Activated naive CD4-positive, alpha-beta T cell treated with anti-CD3 and anti-CD28 coated beads, Interleukin-2, amount 50 U/mL, for 24 hours (primary cell): Measurements from ENCODE around the gene NAB2.
A peak's percentile ranks its signal among the peaks of the same experiment; 100 is the strongest.
"Not testable (repeated sequence)": the region's sequence is repeated elsewhere in the genome, so short reads cannot be mapped to it uniquely, and the experiment has no call there.

ENCODE experiments used
- H3K27ac Mint-ChIP-seq: one replicate; pipeline ENCODE4 v1.8.0; 2021; ENCODE audit warnings: mild to moderate bottlenecking, mixed read lengths
- H3K27me3 Mint-ChIP-seq: one replicate; pipeline ENCODE4 v1.8.0; 2021; ENCODE audit warnings: mixed read lengths
- H3K36me3 Mint-ChIP-seq: one replicate; pipeline ENCODE4 v1.8.0; 2021; ENCODE audit warnings: mixed read lengths
- H3K4me1 Mint-ChIP-seq: one replicate; pipeline ENCODE4 v1.8.0; 2021; ENCODE audit warnings: mixed read lengths
- H3K4me3 Mint-ChIP-seq: one replicate; pipeline ENCODE4 v1.8.0; 2021; ENCODE audit warnings: mild to moderate bottlenecking, mixed read lengths
- H3K9me3 Mint-ChIP-seq: one replicate; pipeline ENCODE4 v1.8.0; 2021; ENCODE audit warnings: mixed read lengths

NAB2 gene

GRCh38 chr12:57110104-57111030 is 21.5 kb downstream of the NAB2 start:
- no peaks in the 10 kb centered on the region for H3K9me3 Mint-ChIP-seq
- no peaks in the 10 kb centered on the region for H3K27me3 Mint-ChIP-seq
- peak overlapping the region; percentile 95 for H3K27ac Mint-ChIP-seq
- peaks cover 10% of the 10 kb centered on the region for H3K36me3 Mint-ChIP-seq
- peaks cover 48% of the 10 kb centered on the region for H3K4me1 Mint-ChIP-seq
- H3K4me3 Mint-ChIP-seq = peak overlapping the region; percentile 92

GRCh38 chr12:57111031-57111734 is 22.3 kb downstream of the NAB2 start, which contains the start of gene STAT6:
TSS of gene STAT6 (minus strand) at chr12:57111362. CDS start at chr12:57108278, 3,084 bp downstream.
- H3K9me3 Mint-ChIP-seq = no peaks in the 10 kb centered on the region
- no peaks in the 10 kb centered on the region for H3K27me3 Mint-ChIP-seq
- H3K36me3 Mint-ChIP-seq = peaks cover 10% of the 10 kb centered on the region
- H3K4me3 Mint-ChIP-seq = peak within 1 kb of the TSS; percentile 92
- peak within 1 kb of the TSS; percentile 95 for H3K27ac Mint-ChIP-seq
- peaks cover 45% of the 10 kb centered on the region for H3K4me1 Mint-ChIP-seq

- Mint-ChIP-seq H3K4me3 (peak overlapping the region; percentile 92), H3K27me3 (no peaks in the 10 kb centered on the region), H3K27ac (peak overlapping the region; percentile 95), H3K4me1 (peaks cover 30% of the 10 kb centered on the region), H3K9me3 (no peaks in the 10 kb centered on the region), H3K36me3 (peaks cover 8% of the 10 kb centered on the region)
Measured at GRCh38 chr12:57112492-57113294, 23.8 kb downstream of the NAB2 start.

- H3K4me1 Mint-ChIP-seq = peaks cover 9% of the 10 kb centered on the region
- H3K4me3 Mint-ChIP-seq = no peak overlapping the region
- no peak overlapping the region for H3K27ac Mint-ChIP-seq
- H3K27me3 Mint-ChIP-seq = no peaks in the 10 kb centered on the region
- H3K9me3 Mint-ChIP-seq = no peaks in the 10 kb centered on the region
- no peaks in the 10 kb centered on the region for H3K36me3 Mint-ChIP-seq
Measured at GRCh38 chr12:57116580-57117281, 27.8 kb downstream of the NAB2 start.

- no peaks in the 10 kb centered on the region for H3K36me3 Mint-ChIP-seq
- no peak overlapping the region for H3K27ac Mint-ChIP-seq
- H3K4me3 Mint-ChIP-seq = no peak overlapping the region
- H3K27me3 Mint-ChIP-seq = no peaks in the 10 kb centered on the region
- no peaks in the 10 kb centered on the region for H3K4me1 Mint-ChIP-seq
- H3K9me3 Mint-ChIP-seq = no peaks in the 10 kb centered on the region
Measured at GRCh38 chr12:57118711-57119271, 29.9 kb downstream of the NAB2 start.

GRCh38 chr12:57119294-57120085 is 30.6 kb downstream of the NAB2 start:
- Mint-ChIP-seq H3K4me1 (peaks cover 4% of the 10 kb centered on the region), H3K27ac (no peak overlapping the region), H3K36me3 (no peaks in the 10 kb centered on the region), H3K4me3 (no peak overlapping the region), H3K9me3 (no peaks in the 10 kb centered on the region), H3K27me3 (no peaks in the 10 kb centered on the region)

- H3K4me1 Mint-ChIP-seq, H3K27me3 Mint-ChIP-seq, H3K9me3 Mint-ChIP-seq, H3K27ac Mint-ChIP-seq, H3K4me3 Mint-ChIP-seq, H3K36me3 Mint-ChIP-seq: not testable (repeated sequence)
Measured at GRCh38 chr12:57120718-57121117, 31.8 kb downstream of the NAB2 start.

- H3K27me3 Mint-ChIP-seq = no peaks in the 10 kb centered on the region
- H3K4me3 Mint-ChIP-seq = no peak overlapping the region
- H3K9me3 Mint-ChIP-seq = no peaks in the 10 kb centered on the region
- no peaks in the 10 kb centered on the region for H3K36me3 Mint-ChIP-seq
- peaks cover 12% of the 10 kb centered on the region for H3K4me1 Mint-ChIP-seq
- H3K27ac Mint-ChIP-seq = no peak overlapping the region
Measured at GRCh38 chr12:57123813-57124212, 34.9 kb downstream of the NAB2 start.

- Mint-ChIP-seq H3K27ac (no peak overlapping the region), H3K4me1 (peaks cover 12% of the 10 kb centered on the region), H3K36me3 (no peaks in the 10 kb centered on the region), H3K27me3 (no peaks in the 10 kb centered on the region), H3K9me3 (no peaks in the 10 kb centered on the region), H3K4me3 (no peak overlapping the region)
Measured at GRCh38 chr12:57124261-57124877, 35.5 kb downstream of the NAB2 start.

- H3K27me3 Mint-ChIP-seq = no peaks in the 10 kb centered on the region
- H3K27ac Mint-ChIP-seq = no peak overlapping the region
- H3K4me1 Mint-ChIP-seq = peaks cover 12% of the 10 kb centered on the region
- H3K9me3 Mint-ChIP-seq = no peaks in the 10 kb centered on the region
- H3K4me3 Mint-ChIP-seq = no peak overlapping the region
- H3K36me3 Mint-ChIP-seq = no peaks in the 10 kb centered on the region
Measured at GRCh38 chr12:57126061-57126460, 37.1 kb downstream of the NAB2 start.

GRCh38 chr12:57126561-57126960 is 37.6 kb downstream of the NAB2 start:
- peaks cover 12% of the 10 kb centered on the region for H3K4me1 Mint-ChIP-seq
- H3K9me3 Mint-ChIP-seq = no peaks in the 10 kb centered on the region
- H3K27ac Mint-ChIP-seq = no peak overlapping the region
- H3K4me3 Mint-ChIP-seq = peak overlapping the region; percentile 87
- H3K36me3 Mint-ChIP-seq = no peaks in the 10 kb centered on the region
- H3K27me3 Mint-ChIP-seq = no peaks in the 10 kb centered on the region

GRCh38 chr12:57127101-57127725 is 38.3 kb downstream of the NAB2 start:
- Mint-ChIP-seq H3K4me1 (peaks cover 12% of the 10 kb centered on the region), H3K36me3 (no peaks in the 10 kb centered on the region), H3K4me3 (peak overlapping the region; percentile 87), H3K27ac (no peak overlapping the region), H3K27me3 (no peaks in the 10 kb centered on the region), H3K9me3 (no peaks in the 10 kb centered on the region)

GRCh38 chr12:57127726-57128518 is 39.0 kb downstream of the NAB2 start, which contains the start of gene LRP1:
TSS of gene LRP1 (plus strand) at chr12:57128483. CDS start at chr12:57128965, 482 bp downstream.
- no peaks in the 10 kb centered on the region for H3K27me3 Mint-ChIP-seq
- no peaks in the 10 kb centered on the region for H3K36me3 Mint-ChIP-seq
- peaks cover 12% of the 10 kb centered on the region for H3K4me1 Mint-ChIP-seq
- no peaks in the 10 kb centered on the region for H3K9me3 Mint-ChIP-seq
- peak within 1 kb of the TSS; percentile 66 for H3K27ac Mint-ChIP-seq
- H3K4me3 Mint-ChIP-seq = peak within 1 kb of the TSS; percentile 87
